Vagina (tissue), 2 donors: ENCODE data around the gene MTMR1. TPM values are rescaled to one million over a fixed set of nuclear protein-coding genes. Genes with fewer than 3 reads are reported as not detected.

Experiments used
- DNase-seq, 2 donors: peaks; one replicate each; pipeline ENCODE4 v3.0.0-alpha.2; 2017; ENCODE audit errors: extremely low spot score in 2 of 2
- H3K27ac ChIP-seq: fragments of 200-600 bp; sonication (generic); one replicate; pipeline ENCODE4 v1.5.1; 2019
- H3K27me3 ChIP-seq: fragments of 200-600 bp; sonication (generic); one replicate; pipeline ENCODE4 v1.5.1; 2019
- H3K36me3 ChIP-seq, 2 donors: fragments of 200-600 bp; sonication (generic); one replicate each; pipeline ENCODE4 v1.5.1; 2017 to 2019
- H3K4me1 ChIP-seq: fragments of 200-600 bp; sonication (generic); one replicate; pipeline ENCODE4 v1.5.1; 2019
- H3K4me3 ChIP-seq, 2 donors: fragments of 200-600 bp; sonication (generic); 1 replicate in 1 of 2; 2 replicates in 1 of 2; pipeline ENCODE4 v1.5.1; 2016 to 2019
- H3K9me3 ChIP-seq: fragments of 200-600 bp; sonication (generic); one replicate; pipeline ENCODE4 v1.5.1; 2019
- CTCF ChIP-seq, 3 experiments: fragments of 450-650 bp in 2 of 3; fragments of 200-600 bp in 1 of 3; sonication (generic) in 1 of 3; IDR thresholded peaks; one replicate each; pipeline ENCODE4 v1.5.1; 2017 to 2019; ENCODE audit warnings: antibody characterized with exemption in 3 of 3, mild to moderate bottlenecking in 2 of 3, moderate library complexity in 2 of 3
- POLR2A ChIP-seq, 2 donors: fragments of 450-650 bp; IDR thresholded peaks; one replicate each; pipeline ENCODE4 v1.6.1; 2017; ENCODE audit warnings: antibody characterized with exemption in 2 of 2, mild to moderate bottlenecking in 2 of 2, moderate library complexity in 2 of 2
- POLR2AphosphoS5 ChIP-seq, 2 donors: sonication (generic); formaldehyde crosslinking; IDR thresholded peaks; one replicate each; pipeline ENCODE4 v1.9.0; 2017; ENCODE audit warnings: antibody characterized with exemption in 2 of 2, mild to moderate bottlenecking in 2 of 2, low read depth in 1 of 2; ENCODE audit not compliant: insufficient read depth in 1 of 2
- intact Hi-C: fragments of 100-400 bp; cut with DNase I; formaldehyde crosslinking; loops from one replicate; pipeline ENCODE4 v1.15.1; 2023
- total RNA-seq: library from RNA; depleted of rRNA; stranded (reverse); fragments of >200 nt; gene quantifications from one replicate; pipeline ENCODE4 v1.2.3, GENCODE V29; 2016

The MTMR1 gene
- total RNA-seq, 1 donor from 2014 or later, result 22.6 TPM

GRCh38 chrX:150664290-150664689 is 28.9 kb upstream of the MTMR1 start:
- H3K36me3 ChIP-seq, result peaks cover 0 to 17% of the 10 kb centered on the region in 2 donors
- H3K27ac ChIP-seq, result no peak overlapping the region
- H3K4me3 ChIP-seq, result no peak overlapping the region
- TF ChIP-seq CTCF (IDR thresholded peaks at IDR 0.05) (no peak), POLR2A (IDR thresholded peaks at IDR 0.05) (no peak), POLR2AphosphoS5 (IDR thresholded peaks at IDR 0.05; ENCODE audit: insufficient read depth in 1 of 2, low read depth in 1 of 2) (no peak)
- DNase-seq, result no peak
- no peaks in the 10 kb centered on the region for H3K9me3 ChIP-seq
- H3K4me1 ChIP-seq, result no peaks in the 10 kb centered on the region
- intact Hi-C loops, result no loop called here
- H3K27me3 ChIP-seq, result no peaks in the 10 kb centered on the region

- TF ChIP-seq POLR2A (IDR thresholded peaks at IDR 0.05), result no peak
- no peak for TF ChIP-seq CTCF (IDR thresholded peaks at IDR 0.05)
- TF ChIP-seq POLR2AphosphoS5 (IDR thresholded peaks at IDR 0.05; ENCODE audit: insufficient read depth in 1 of 2, low read depth in 1 of 2), result no peak
- Histone ChIP-seq H3K27ac (no peak overlapping the region), H3K4me1 (no peaks in the 10 kb centered on the region), H3K36me3 (no peaks in the 10 kb centered on the region), H3K9me3 (no peaks in the 10 kb centered on the region), H3K4me3 (no peak overlapping the region), H3K27me3 (no peaks in the 10 kb centered on the region)
- no peak for DNase-seq
- intact Hi-C loops, result no loop called here
Observed at GRCh38 chrX:150676221-150676620, 17.0 kb upstream of the MTMR1 start.

- DNase-seq, result no peak
- no peaks in the 10 kb centered on the region for H3K27me3 ChIP-seq
- H3K36me3 ChIP-seq, result no peaks in the 10 kb centered on the region
- H3K4me1 ChIP-seq, result no peaks in the 10 kb centered on the region
- H3K27ac ChIP-seq, result no peak overlapping the region
- H3K4me3 ChIP-seq, result no peak overlapping the region
- no peaks in the 10 kb centered on the region for H3K9me3 ChIP-seq
- intact Hi-C loops, result no loop called here
- TF ChIP-seq CTCF (IDR thresholded peaks at IDR 0.05), result no peak
Observed at GRCh38 chrX:150680974-150681373, 12.2 kb upstream of the MTMR1 start.

GRCh38 chrX:150683112-150683511 is 10.1 kb upstream of the MTMR1 start:
- intact Hi-C loops, result no loop called here
- H3K27ac ChIP-seq, result no peak overlapping the region
- no peaks in the 10 kb centered on the region for H3K27me3 ChIP-seq
- DNase-seq, result no peak
- no peaks in the 10 kb centered on the region for H3K4me1 ChIP-seq
- no peak overlapping the region for H3K4me3 ChIP-seq
- no peaks in the 10 kb centered on the region for H3K36me3 ChIP-seq
- TF ChIP-seq POLR2AphosphoS5 (IDR thresholded peaks at IDR 0.05; ENCODE audit: insufficient read depth in 1 of 2, low read depth in 1 of 2) (no peak), CTCF (IDR thresholded peaks at IDR 0.05) (no peak), POLR2A (IDR thresholded peaks at IDR 0.05) (no peak)
- no peaks in the 10 kb centered on the region for H3K9me3 ChIP-seq

- Histone ChIP-seq H3K4me1 (no peaks in the 10 kb centered on the region), H3K27ac (no peak overlapping the region), H3K27me3 (no peaks in the 10 kb centered on the region), H3K36me3 (no peaks in the 10 kb centered on the region), H3K9me3 (no peaks in the 10 kb centered on the region), H3K4me3 (no peak overlapping the region)
- TF ChIP-seq POLR2A (IDR thresholded peaks at IDR 0.05) (no peak), POLR2AphosphoS5 (IDR thresholded peaks at IDR 0.05; ENCODE audit: insufficient read depth in 1 of 2, low read depth in 1 of 2) (no peak), CTCF (IDR thresholded peaks at IDR 0.05) (peak in 2 of 3 experiments; percentile 18 to 24)
- no peak for DNase-seq
- intact Hi-C loops, result no loop called here
Observed at GRCh38 chrX:150683536-150684146, 9.6 kb upstream of the MTMR1 start.
